ENCODE data around the gene PALMD. TPM values are rescaled to one million over a fixed set of nuclear protein-coding genes. Genes with fewer than 3 reads are reported as not detected.

PALMD gene, protein sequence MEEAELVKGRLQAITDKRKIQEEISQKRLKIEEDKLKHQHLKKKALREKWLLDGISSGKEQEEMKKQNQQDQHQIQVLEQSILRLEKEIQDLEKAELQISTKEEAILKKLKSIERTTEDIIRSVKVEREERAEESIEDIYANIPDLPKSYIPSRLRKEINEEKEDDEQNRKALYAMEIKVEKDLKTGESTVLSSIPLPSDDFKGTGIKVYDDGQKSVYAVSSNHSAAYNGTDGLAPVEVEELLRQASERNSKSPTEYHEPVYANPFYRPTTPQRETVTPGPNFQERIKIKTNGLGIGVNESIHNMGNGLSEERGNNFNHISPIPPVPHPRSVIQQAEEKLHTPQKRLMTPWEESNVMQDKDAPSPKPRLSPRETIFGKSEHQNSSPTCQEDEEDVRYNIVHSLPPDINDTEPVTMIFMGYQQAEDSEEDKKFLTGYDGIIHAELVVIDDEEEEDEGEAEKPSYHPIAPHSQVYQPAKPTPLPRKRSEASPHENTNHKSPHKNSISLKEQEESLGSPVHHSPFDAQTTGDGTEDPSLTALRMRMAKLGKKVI
- 100 to 1,000 TPM in 7 of 12 donors, 10 to 100 TPM in 4, not detected in 1; 80.8 to 141 (median 116) TPM for polyA plus RNA-seq (ENCODE audit: insufficient read length in 12 of 12)
- long read RNA-seq, donor 1, partial matches to known transcripts, result 0 of 1 reads
- long read RNA-seq, donor 1, other reads (novel, unspliced or antisense), result 0 of 1 reads
- long read RNA-seq, donor 2, full-length matches to known transcripts, result 34 of 97 reads
- long read RNA-seq, donor 2, partial matches to known transcripts, result 63 of 97 reads
- long read RNA-seq, donor 2, other reads (novel, unspliced or antisense), result 0 of 97 reads
- long read RNA-seq, donor 3, transcript PALMD-201 (8 exons, 2,510 nt), result major isoform, 13 of 52 reads
- long read RNA-seq, donor 3, partial matches to known transcripts, result 33 of 52 reads
- long read RNA-seq, donor 3, other reads (novel, unspliced or antisense), result 0 of 52 reads
- long read RNA-seq, donor 4, full-length matches to known transcripts, result 9 of 37 reads
- long read RNA-seq, donor 4, partial matches to known transcripts, result 28 of 37 reads
- long read RNA-seq, donor 4, other reads (novel, unspliced or antisense), result 0 of 37 reads
- long read RNA-seq, donor 5, transcript PALMD-201 (8 exons, 2,510 nt), result minor isoform, 14 of 76 reads
- long read RNA-seq, donor 5, transcript PALMD-203 (7 exons, 1,942 nt), result major isoform, 19 of 76 reads
- long read RNA-seq, donor 5, transcript PALMD-204 (1 exons, 2,244 nt), result minor isoform, 7 of 76 reads
- long read RNA-seq, donor 5, partial matches to known transcripts, result 36 of 76 reads
- long read RNA-seq, donor 5, other reads (novel, unspliced or antisense), result 0 of 76 reads
- long read RNA-seq, donor 6, full-length matches to known transcripts, result 19 of 46 reads
- long read RNA-seq, donor 6, partial matches to known transcripts, result 27 of 46 reads
- long read RNA-seq, donor 6, other reads (novel, unspliced or antisense), result 0 of 46 reads
- long read RNA-seq, donor 7, full-length matches to known transcripts, result 18 of 28 reads
- long read RNA-seq, donor 7, partial matches to known transcripts, result 10 of 28 reads
- long read RNA-seq, donor 7, other reads (novel, unspliced or antisense), result 0 of 28 reads
- long read RNA-seq, donor 8, transcript PALMD-203 (7 exons, 1,942 nt), result minor isoform, 12 of 95 reads
- long read RNA-seq, donor 8, transcript PALMD-201 (8 exons, 2,510 nt), result major isoform, 16 of 95 reads
- long read RNA-seq, donor 8, transcript PALMD-204 (1 exons, 2,244 nt), result minor isoform, 10 of 95 reads
- long read RNA-seq, donor 8, partial matches to known transcripts, result 57 of 95 reads
- long read RNA-seq, donor 8, other reads (novel, unspliced or antisense), result 0 of 95 reads
- long read RNA-seq, donor 9, full-length matches to known transcripts, result 10 of 31 reads
- long read RNA-seq, donor 9, partial matches to known transcripts, result 21 of 31 reads
- long read RNA-seq, donor 9, other reads (novel, unspliced or antisense), result 0 of 31 reads
- long read RNA-seq, donor 10, full-length matches to known transcripts, result 24 of 76 reads
- long read RNA-seq, donor 10, partial matches to known transcripts, result 52 of 76 reads
- long read RNA-seq, donor 10, other reads (novel, unspliced or antisense), result 0 of 76 reads
- long read RNA-seq, donor 11, transcript PALMD-201 (8 exons, 2,510 nt), result major isoform, 10 of 60 reads
- long read RNA-seq, donor 11, transcript PALMD-203 (7 exons, 1,942 nt), result minor isoform, 7 of 60 reads
- long read RNA-seq, donor 11, partial matches to known transcripts, result 42 of 60 reads
- long read RNA-seq, donor 11, other reads (novel, unspliced or antisense), result 0 of 60 reads

DNA sequence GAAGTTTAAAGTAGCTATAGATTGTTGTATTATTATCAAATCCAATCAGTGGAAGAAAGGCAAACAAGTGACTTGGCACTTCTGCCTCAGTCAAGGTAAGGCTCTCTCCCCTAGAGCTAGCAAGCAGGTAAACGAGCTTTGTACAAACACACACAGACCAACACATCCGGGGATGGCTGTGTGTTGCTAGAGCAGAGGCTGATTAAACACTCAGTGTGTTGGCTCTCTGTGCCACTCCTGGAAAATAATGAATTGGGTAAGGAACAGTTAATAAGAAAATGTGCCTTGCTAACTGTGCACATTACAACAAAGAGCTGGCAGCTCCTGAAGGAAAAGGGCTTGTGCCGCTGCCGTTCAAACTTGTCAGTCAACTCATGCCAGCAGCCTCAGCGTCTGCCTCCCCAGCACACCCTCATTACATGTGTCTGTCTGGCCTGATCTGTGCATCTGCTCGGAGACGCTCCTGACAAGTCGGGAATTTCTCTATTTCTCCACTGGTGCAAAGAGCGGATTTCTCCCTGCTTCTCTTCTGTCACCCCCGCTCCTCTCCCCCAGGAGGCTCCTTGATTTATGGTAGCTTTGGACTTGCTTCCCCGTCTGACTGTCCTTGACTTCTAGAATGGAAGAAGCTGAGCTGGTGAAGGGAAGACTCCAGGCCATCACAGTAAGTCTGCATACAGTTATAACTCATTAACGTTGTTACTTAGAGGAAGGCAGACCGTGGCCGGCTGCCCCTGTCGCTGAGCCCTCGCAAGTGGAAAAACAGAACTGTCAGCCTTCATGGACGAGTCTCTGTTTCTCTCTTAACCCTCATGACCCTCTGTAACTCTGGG lies at the start of gene PALMD:
PALMD (plus strand) TSS at position 415 of the 833 bp plus-strand sequence; CDS start at position 620, 205 bp downstream.
- DNase-seq, result peak; percentile 58

DNA sequence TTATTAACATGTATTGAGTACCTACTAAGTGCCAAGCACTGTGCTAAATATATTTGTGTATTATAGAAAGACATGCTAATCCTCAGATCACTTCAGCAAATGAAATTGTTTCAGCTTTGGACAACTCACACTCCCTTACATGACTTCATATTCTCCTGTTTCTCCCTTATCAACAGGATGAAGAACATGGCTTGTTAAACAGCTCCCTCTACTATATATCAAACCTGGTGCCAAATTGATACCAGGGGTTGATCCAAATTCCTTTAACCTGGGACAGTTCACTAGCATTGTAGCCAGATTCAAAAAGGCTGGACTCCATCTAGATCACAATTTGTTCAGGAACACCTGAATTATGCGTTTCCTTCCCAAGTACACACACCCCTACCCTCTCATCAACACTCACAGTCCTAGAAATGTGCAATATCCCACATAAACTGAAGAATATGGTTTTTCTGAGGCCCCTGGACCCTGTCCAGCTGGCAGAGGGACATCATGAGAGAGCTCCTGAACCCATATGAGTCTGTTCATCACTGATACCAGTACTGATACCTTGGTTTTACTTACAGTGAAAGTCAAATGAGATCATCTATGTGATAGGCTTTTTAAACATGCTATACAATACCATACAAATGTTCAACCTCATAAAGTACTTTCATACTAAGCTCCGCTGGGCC lies 47.0 kb upstream of the PALMD start:
- DNase-seq, result no peak

DNA sequence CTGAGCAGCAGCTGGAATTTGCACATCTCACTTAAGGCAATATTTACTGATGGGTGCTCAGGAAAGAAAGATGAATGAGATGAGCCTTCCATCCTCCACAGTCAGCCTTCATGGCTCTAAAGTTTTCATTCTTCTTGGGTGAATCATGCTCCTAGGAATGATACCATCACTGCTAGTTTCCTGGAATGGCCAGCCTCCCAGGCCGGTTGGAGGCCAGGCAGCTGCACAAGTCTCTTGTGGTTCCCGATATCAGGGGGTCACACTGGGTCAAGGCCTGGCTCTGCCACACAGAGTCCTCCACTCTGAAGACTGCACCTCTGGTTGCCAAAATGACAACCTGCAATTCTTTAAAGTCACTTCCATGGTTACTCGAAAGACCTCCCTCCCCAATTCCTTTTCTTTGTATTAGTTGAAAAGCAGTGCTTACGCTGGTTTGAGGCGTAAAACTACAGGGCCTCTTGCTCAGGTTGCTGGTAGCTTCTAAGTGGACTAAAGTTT lies 46.2 kb upstream of the PALMD start:
- no peak for DNase-seq

DNA sequence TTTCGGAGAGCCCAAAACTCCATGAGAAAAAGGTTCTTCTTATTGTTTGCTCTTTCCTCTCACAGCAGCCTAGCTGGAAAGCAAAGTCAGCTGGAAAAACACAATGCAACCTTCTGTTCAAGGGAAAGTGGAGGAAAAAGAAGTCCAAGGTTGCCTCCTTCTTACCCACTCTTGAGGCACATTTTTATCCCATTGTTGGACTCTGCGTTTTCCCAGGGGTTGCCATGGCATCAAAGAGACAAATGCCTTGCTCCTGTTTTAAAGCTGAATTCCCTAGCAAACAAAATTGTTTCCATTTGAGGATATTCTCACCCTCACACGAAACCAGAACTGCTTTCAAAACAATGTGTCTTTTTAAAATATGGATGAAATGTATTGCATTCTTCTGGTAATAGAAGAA lies 45.1 kb upstream of the PALMD start:
- DNase-seq, result no peak

DNA sequence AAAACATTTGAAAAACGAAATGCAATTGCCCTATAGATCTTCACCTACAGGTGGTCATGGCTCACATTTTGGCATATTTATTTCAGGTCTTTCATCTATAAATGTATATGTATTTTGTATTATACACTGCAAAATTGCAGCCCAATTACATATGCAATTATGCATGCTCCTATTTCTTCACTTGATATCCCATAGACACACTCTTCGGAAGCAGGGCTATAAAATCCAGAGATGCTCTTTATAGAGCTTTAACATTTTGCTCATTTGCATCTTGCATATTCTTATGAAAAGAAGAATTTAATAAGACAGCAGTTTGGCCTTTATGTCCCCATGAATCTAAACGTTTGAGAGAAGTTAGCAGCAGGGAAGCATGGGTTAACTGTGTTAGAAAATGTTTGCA lies 44.7 kb upstream of the PALMD start:
- no peak for DNase-seq

DNA sequence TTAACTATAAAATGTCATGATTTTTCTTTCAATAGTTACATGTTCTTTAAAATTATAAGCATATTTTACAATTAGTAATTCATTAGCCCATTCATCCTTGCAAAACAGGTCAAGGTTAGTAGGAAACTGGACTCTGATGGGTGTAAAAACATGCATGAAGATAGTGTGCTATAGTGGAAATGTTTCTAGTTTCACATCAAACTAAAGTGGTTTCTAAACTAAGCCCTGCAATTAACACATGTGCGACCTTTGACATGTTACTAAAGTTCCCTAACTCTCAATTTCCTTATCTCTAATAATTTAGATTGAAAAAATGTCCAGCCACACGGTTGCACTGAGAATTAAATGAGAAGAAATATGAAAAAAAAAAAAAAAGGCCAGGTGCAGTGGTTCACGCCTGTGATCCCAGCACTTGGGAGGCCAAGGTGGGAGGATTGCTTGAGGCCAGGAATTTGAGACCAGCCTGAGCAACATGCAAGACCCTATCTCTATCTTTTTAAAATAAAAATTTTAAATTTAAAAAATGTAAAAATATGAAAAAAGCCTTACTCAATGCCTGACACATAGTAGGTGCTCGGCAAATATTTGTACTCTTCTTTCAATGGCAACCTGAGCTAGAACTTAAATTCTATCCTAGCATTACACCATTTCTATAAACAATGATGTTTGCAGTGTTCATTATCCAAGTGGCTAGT lies 44.1 kb upstream of the PALMD start:
- no peak for DNase-seq

DNA sequence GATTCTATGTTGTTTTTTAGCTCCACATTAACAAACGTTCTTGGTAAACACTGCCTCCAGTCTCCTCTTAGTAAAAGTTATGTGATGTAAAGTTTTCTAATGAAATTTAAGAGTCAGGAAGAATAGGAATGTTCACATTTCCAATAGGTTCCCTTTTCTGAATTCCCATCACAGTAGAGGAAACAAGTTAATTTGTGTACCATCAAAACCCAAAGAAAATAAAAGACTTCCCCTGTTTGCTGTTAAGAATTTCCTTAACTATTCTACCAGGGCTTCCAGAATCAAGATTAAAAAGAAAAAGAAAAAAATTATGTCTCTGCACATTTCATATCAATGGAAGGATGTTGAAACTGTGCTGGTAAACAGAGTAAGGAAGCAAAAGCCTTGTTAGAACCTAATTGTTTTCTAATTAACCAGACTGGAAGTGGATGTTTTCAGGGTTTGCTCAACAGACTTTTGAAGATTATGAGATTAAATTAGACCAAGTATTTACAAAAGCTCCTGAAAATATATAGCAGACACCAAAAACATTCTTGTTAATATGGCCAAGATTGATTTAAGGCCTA lies 43.4 kb upstream of the PALMD start:
- no peak for DNase-seq

DNA sequence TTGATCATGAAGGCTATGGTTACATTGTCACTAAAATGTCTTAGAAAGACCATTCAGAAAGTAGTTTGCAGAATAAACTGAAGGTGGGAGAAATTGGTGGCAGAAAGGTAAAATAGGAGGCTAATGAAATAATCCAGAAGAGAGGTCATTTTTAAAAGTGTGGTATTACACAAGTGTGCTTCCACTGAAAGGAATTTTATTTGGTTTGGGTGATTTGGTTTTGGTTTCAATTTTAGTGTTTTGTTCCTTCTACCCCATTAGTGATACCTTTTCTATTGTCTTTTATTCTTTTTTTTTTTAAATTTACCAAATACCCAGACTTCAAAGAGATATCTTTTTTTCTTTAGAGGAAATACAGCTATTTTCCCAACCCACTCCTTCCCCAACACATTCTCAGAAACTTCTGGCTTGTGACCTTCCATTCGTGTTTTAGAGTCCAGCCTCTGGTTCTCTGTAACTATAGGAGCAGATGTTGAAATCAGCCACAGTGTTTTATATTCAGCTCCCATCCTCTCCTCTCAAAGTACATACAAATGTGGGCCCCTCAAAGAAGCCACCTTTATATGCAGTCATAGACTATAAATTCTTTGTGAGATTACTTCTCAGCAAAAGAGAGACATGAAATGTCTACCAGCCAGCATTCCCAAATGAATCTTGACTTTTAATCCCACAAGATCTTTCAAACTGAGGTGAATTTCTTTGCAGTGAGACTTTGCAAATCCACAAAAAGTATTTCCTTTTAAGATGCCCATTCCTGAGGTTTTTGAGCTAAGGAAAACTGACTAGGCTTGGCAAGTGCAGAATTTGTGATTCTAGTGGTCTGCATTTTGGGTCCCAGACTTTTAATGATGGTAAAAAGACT lies 42.0 kb upstream of the PALMD start:
- DNase-seq, result no peak

DNA sequence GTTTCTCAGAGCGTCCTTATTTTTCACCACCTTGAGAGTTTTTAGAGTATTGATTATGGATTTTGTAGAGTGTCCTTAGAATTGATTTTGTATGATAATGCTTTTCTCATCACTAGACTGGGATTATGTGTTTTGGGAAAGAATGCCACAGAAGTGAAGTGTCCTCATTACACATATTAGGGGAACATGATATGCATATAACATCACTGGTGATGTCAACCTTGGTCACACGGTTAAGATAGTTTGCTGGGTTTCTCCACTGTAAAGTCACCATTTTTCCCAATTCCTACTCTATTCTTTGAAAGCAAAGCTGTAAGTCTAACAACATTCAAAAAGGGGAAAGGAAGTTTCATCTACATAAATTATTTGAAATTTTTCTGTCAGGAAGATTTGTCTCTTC lies 39.6 kb upstream of the PALMD start:
- no peak for DNase-seq

DNA sequence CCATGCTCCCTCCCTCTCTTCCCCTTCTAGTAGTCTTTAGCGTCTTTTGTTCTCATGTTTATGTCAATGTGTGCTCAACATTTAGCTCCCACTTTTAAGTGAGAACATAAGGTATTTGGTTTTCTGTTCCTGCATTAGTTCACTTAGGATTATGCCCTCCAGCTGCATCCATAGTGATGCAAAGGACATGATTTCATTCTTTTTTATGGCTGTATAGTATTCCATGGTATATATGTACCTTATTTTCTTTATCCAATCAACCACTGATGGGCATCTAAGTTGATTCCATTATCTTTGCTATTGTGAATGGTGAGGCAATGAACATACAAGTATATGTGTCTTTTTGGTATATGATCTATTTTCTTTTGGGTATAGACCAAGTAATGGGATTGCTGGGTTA lies 38.3 kb upstream of the PALMD start:
- DNase-seq, result no peak

DNA sequence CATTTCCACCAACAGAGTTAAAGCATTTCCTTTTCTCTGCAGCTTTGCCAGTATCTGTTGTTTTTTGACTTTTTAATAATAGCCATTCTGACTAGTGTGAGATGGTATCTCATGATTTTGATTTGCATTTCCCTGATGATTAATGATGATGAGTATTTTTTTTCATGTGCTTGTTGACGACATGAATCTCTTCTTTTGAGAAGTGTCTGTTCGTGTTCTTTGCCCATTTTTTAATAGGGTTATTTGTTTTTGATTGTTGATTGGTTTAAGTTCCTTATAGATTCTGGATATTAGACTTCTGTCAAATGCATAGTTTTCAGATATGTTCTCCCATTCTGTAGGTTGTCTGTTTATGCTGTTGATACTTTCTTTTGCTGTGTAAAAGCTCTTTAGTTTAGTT lies 37.9 kb upstream of the PALMD start:
- DNase-seq, result no peak

DNA sequence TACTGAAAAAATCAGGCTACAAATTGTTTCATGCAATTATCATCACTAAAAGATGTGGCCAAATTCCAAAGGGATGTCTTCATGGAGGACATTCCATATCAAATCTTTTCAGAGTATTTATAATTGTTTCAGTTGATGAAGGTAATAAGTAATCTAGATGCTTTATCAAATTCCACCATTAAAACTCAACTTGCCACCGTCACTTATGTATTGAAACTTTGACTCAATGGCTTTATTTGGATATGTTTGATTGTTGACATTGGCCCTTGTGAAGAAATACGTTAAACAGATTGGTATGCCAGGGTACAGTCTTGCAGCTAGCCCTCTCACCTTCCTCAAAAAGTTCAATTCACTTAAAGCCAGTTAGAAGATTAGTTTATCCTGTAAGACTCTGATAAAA lies 32.2 kb upstream of the PALMD start:
- no peak for DNase-seq

DNA sequence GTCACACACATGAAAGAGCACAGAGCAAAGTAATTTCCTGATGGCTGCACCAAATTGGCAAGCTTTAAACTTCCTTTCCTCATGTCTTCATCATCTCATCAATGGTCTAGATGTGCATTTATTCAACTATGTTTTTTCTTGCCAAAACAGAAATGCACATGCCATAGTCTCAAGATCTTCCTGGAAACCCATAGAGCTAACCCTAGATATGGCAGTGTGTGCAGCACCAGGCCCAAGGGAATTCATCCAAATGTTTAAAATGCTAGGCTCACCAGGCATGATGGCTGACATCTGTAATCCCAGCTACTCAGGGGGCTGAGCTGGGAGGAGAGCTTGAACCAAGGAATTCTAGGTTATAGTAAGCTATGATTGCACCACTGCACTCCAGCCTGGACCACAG lies 31.2 kb upstream of the PALMD start:
- DNase-seq, result no peak

DNA sequence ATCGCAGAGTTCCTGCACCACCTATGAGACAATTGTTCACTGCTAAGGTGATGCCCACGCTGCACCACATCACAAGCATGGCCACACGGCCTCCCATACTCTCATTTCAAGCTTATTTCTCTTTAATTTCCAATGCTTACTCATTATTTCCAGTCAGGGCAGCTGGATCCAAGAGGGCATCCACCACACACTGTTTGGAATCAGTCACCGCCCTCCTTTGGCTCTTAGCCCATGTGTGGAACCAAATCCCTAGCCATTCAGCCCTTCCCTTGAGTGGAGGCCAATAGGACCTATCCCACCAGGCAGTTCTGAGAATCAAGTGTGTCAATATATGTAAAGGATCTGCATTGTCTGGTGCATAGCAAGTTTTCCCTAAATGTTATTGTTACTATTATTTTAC lies 26.3 kb upstream of the PALMD start:
- DNase-seq, result no peak

DNA sequence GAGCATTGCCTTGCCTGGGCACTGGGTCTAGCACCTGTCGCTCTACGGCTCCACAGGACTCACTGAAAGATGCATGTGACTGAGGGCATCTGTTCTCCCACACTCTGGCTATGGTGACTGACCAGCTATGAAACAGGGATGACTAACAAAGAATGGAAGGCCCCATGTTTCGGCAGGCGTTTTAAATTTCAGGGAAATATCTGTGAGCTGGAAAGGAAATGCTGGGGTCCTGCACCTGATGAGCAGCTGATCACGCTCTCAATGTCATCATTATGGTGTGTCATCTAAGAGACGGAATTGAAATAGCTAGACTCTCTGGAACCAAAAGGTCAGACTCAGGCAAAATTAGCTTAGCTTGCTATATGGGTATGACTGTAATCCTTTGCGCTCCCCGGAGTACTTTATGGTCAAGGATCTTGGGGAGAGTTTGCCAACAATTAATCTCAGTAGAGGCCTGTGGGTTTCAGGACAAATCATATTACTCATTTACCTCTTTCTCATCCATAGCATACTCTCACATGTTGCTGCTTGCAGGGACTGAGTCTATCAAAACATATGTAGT lies 24.5 kb upstream of the PALMD start:
- DNase-seq, result no peak
